Right lobe of liver (tissue), 6 donors: Measurements from ENCODE around the gene TSSK2. TPM values are rescaled to one million over a fixed set of nuclear protein-coding genes. Genes with fewer than 3 reads are reported as not detected.

Source experiments
- ATAC-seq, 4 donors: fragments of 200-7000 bp; cut with Tn5 transposase; one replicate each; pipeline ENCODE4 v1.9.1; 2020; ENCODE audit warnings: mild to moderate bottlenecking in 4 of 4, moderate library complexity in 4 of 4
- DNase-seq, 3 donors: peaks; one replicate each; pipeline ENCODE4 v3.0.0-alpha.2; 2020
- H3K27ac ChIP-seq, 3 donors: fragments of 200-600 bp; one replicate each; pipeline ENCODE4 v1.8.0; 2022
- H3K27me3 ChIP-seq, 2 donors: fragments of 200-600 bp; one replicate each; pipeline ENCODE4 v1.8.0; 2022
- H3K36me3 ChIP-seq, 4 donors: fragments of 200-600 bp; sonication (generic) in 1 of 4; one replicate each; pipeline versions ENCODE4 v1.5.1 to v1.8.0; 2017 to 2022; ENCODE audit warnings: control low read depth in 1 of 4
- H3K4me1 ChIP-seq, 4 donors: fragments of 200-600 bp; sonication (generic) in 1 of 4; one replicate each; pipeline versions ENCODE4 v1.5.1 to v1.8.0; 2017 to 2022; ENCODE audit warnings: control low read depth in 1 of 4
- H3K4me3 ChIP-seq, 3 donors: fragments of 200-600 bp; one replicate each; pipeline ENCODE4 v1.8.0; 2022
- H3K9me3 ChIP-seq, 4 donors: fragments of 200-600 bp; sonication (generic) in 1 of 4; one replicate each; pipeline versions ENCODE4 v1.5.1 to v1.8.0; 2017 to 2022; ENCODE audit warnings: control low read depth in 1 of 4
- POLR2A ChIP-seq: fragments of 450-650 bp; IDR thresholded peaks from one replicate; pipeline ENCODE4 v1.6.1; 2017; ENCODE audit warnings: antibody characterized with exemption, mild to moderate bottlenecking
- WGBS: methylation state at CpG from one replicate; pipeline ENCODE4 v1.1.6; 2018; ENCODE audit warnings: low coverage, low lambda C conversion rate; ENCODE audit not compliant: insufficient coverage; ENCODE audit errors: missing lambda C conversion rate; 5-methylcytosine and 5-hydroxymethylcytosine counted together
- intact Hi-C, 2 donors: fragments of 100-400 bp; cut with DNase I; formaldehyde crosslinking; loops; one replicate each; pipeline versions ENCODE4 v1.11.2 to v1.14.1; 2022
- total RNA-seq, 6 experiments: library from RNA; depleted of rRNA in 2 of 6; stranded (reverse); fragments of >200 nt in 2 of 6; fragmentation: NEBNext Ultra II Directional in 3 of 6; extraction: Animal tissue kit (Norgen Biotek cat#: 25700) in 3 of 6; gene quantifications; one replicate each; pipeline versions ENCODE4 v1.1.0 to v1.2.4, GENCODE V29; 2016 to 2023
- TF ChIP-seq, protein P1 (sequence below), 4 donors: fragments of 200-600 bp in 3 of 4; fragments of 450-650 bp in 1 of 4; IDR thresholded peaks; one replicate each; pipeline versions ENCODE4 v1.5.1 to v1.8.0; 2016 to 2022; ENCODE audit warnings: antibody characterized with exemption in 4 of 4, mild to moderate bottlenecking in 2 of 4
- donor health status: DM: no; HTN: yes; CAD: no.
- donor health status: DM: no; HTN: no; CAD: no.
- donor health status: DM: no; HTN: no; CAD: no.
- donor health status: DM: no; HTN: yes; CAD: no.
- donor health status: DM: no; HTN: yes; CAD: no.

Gene TSSK2
- total RNA-seq, 6 experiments from 2014 or later = not detected

DNA sequence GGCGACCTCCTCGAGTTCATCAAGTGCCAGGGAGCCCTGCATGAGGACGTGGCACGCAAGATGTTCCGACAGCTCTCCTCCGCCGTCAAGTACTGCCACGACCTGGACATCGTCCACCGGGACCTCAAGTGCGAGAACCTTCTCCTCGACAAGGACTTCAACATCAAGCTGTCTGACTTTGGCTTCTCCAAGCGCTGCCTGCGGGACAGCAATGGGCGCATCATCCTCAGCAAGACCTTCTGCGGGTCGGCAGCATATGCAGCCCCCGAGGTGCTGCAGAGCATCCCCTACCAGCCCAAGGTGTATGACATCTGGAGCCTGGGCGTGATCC, 542 bp downstream of the TSSK2 start:
- Histone ChIP-seq H3K27me3 (no peaks in the 10 kb centered on the region), H3K36me3 (peaks cover 0 to 18% (median 5%) of the 10 kb centered on the region in 4 donors), H3K9me3 (no peaks in the 10 kb centered on the region), H3K27ac (no peak overlapping the region), H3K4me1 (no peaks in the 10 kb centered on the region), H3K4me3 (no peak overlapping the region)
- intact Hi-C loops = no loop called here
- ATAC-seq = no peak
- WGBS = 97% methylated on average over 6 of the region's 19 CpGs
- DNase-seq = no peak
- TF ChIP-seq, protein P1, sequence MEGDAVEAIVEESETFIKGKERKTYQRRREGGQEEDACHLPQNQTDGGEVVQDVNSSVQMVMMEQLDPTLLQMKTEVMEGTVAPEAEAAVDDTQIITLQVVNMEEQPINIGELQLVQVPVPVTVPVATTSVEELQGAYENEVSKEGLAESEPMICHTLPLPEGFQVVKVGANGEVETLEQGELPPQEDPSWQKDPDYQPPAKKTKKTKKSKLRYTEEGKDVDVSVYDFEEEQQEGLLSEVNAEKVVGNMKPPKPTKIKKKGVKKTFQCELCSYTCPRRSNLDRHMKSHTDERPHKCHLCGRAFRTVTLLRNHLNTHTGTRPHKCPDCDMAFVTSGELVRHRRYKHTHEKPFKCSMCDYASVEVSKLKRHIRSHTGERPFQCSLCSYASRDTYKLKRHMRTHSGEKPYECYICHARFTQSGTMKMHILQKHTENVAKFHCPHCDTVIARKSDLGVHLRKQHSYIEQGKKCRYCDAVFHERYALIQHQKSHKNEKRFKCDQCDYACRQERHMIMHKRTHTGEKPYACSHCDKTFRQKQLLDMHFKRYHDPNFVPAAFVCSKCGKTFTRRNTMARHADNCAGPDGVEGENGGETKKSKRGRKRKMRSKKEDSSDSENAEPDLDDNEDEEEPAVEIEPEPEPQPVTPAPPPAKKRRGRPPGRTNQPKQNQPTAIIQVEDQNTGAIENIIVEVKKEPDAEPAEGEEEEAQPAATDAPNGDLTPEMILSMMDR (IDR thresholded peaks at IDR 0.05) = no peak
- no peak for TF ChIP-seq POLR2A

- no peaks in the 10 kb centered on the region for H3K4me1 ChIP-seq
- no peak overlapping the region for H3K27ac ChIP-seq
- H3K9me3 ChIP-seq = no peaks in the 10 kb centered on the region
- DNase-seq (no peak), ATAC-seq (no peak)
- peaks cover 0 to 18% (median 6%) of the 10 kb centered on the region in 4 donors for H3K36me3 ChIP-seq
- WGBS = 97% methylated on average over 10 of the region's 20 CpGs
- no peak for TF ChIP-seq POLR2A
- TF ChIP-seq, protein P1 (IDR thresholded peaks at IDR 0.05) = no peak
- no peaks in the 10 kb centered on the region for H3K27me3 ChIP-seq
- intact Hi-C loops = no loop called here
- H3K4me3 ChIP-seq = no peak overlapping the region
Observed at GRCh38 chr22:19132153-19132552, 1.0 kb downstream of the TSSK2 start.

DNA sequence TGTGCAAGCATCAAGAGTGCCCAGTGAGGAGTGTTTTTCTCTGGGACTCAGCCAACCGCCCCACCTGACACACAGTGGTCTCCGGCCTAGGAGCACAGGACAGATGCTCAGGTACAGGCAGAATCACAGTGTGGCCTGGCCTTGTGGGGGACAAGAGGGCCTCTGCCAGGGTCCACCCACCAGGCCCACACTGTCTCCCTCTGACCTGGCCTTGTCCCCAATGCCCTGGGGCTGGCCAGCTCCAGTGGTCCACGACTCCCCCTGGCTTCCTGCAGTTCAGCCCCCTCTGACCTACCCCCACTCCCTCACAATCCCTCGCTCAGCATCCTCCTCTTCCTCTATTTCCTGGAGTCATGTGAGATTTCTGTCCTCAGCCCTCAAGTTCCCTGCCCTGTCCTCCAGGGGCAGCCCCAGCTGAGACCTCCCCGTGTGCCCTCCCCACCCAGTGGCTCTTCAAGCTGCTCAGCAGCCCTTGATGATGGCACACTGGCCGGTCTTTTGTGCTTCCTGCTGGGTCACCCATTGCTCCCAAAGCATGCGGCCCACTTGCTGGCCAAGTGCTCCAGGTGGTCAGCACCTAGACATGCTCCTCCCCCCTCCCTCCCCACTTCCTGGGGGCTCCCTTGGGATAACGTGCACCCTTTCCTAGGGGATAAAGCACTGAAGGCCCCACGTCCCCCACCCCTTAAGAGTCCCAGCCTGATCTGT, 1.7 kb downstream of the TSSK2 start:
- Histone ChIP-seq H3K27ac (no peak overlapping the region), H3K36me3 (peaks cover 0 to 18% (median 6%) of the 10 kb centered on the region in 4 donors), H3K4me3 (no peak overlapping the region), H3K4me1 (no peaks in the 10 kb centered on the region), H3K9me3 (no peaks in the 10 kb centered on the region), H3K27me3 (no peaks in the 10 kb centered on the region)
- no CpG with 5 or more reads among the region's 9 CpGs for WGBS
- no peak for DNase-seq
- ATAC-seq = peak in 1 of 4 donors; percentile 7
- TF ChIP-seq, protein P1 (IDR thresholded peaks at IDR 0.05) = no peak
- TF ChIP-seq POLR2A = no peak
- intact Hi-C loops = no loop called here

- Histone ChIP-seq H3K27ac (no peak overlapping the region), H3K36me3 (peaks cover 0 to 19% (median 7%) of the 10 kb centered on the region in 4 donors), H3K4me1 (no peaks in the 10 kb centered on the region), H3K27me3 (no peaks in the 10 kb centered on the region), H3K9me3 (no peaks in the 10 kb centered on the region), H3K4me3 (no peak overlapping the region)
- no peak for ATAC-seq
- intact Hi-C loops = no loop called here
- TF ChIP-seq, protein P1 (IDR thresholded peaks at IDR 0.05) = no peak
- no peak for TF ChIP-seq POLR2A
- no CpG with 5 or more reads among the region's 13 CpGs for WGBS
- no peak for DNase-seq
Observed at GRCh38 chr22:19133561-19133960, 2.5 kb downstream of the TSSK2 start.
